DMS114 treated with DMSO at 0.1 percent for 48 hours (cell line): ENCODE data around the gene AACS.
"Not testable (repeated sequence)": the region's sequence is repeated elsewhere in the genome, so short reads cannot be mapped to it uniquely, and the experiment has no call there.

Source experiments
- DNase-seq: peaks from one replicate; lab custom pipeline; 2025; ENCODE audit not compliant: unreplicated experiment; lab: John Stamatoyannopoulos, UW

Gene AACS

GRCh38 chr12:125090437-125090836 is 25.2 kb downstream of the AACS start:
- no peak for DNase-seq

GRCh38 chr12:125091401-125091800 is 26.2 kb downstream of the AACS start:
- DNase-seq, result no peak

DNA sequence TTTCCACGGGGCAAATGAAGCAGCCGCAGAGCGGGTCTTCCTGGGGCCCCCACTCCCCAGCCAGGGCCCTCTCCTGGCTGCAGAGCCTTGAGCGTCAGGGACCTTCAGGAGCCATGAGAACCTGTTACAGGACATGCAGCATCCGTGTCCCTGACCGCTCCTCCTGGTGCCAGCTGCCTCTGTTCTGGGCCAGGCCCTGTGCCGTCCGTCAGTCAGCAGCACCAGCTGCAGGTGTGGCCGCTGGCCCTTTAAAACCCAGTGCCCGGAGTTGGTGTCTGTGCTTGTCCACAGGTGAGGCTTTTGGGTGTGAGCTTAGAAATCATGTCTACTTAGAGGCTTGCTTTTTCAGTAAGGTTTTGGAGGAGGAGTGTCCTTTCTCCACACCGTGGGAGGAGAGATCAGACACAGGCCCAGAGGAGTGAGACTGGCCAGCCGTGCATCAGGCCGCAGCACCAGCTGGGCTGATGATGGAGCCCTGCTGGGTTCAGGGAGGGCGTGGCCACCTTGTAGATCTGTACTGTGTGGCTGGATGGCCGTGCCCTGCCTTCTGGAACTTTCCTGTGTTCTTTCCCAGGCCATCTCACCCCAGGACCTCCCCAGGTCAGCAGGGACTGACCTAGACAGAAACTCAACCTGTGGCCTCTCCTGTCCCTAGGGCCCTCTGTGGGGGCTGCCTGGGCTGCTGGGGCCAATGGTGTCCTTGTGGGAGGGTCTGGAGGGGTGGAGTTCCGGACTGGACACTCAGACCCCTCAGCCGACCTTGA is 27.1 kb downstream of the AACS start:
- no peak for DNase-seq

DNA sequence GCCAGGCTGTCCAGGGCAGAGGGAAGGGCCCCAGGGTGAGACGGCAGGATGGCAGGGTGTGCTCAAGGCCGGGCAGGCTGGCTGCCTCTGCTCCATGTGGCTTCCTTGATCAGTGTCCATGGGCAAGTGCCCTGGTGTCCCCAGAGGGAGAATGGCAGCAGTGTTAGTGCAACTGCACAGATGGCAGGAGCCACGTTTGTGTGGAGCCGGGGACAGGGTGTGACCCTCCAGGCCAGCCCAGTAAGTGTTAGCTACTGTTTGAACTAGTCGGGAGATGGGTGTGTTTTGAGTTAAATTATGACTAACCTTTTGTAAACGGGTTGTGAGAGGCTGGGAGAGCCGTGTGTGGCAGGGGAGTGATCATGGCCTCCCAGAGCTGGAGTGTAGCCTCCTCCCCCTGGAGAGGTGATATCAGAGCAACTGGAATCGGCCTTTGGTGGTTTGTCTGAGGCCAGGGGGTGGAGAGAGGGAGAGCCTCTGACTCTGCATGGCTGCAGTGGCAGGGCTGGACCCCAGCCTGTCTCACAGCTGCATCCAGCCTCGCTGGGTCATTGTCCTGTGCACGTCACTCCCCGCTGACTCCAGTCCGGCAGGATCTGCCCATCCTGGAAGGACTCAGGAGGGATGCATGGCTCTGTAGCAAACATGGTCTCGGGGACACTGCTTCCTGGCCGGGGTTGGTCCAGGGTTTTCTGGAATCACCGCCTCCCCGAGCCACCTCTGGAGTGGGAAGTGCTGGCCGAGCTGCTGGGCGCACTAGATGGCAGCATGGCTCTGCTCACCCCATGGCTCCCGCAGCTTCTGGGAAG is 27.8 kb downstream of the AACS start:
- DNase-seq, result no peak

DNA sequence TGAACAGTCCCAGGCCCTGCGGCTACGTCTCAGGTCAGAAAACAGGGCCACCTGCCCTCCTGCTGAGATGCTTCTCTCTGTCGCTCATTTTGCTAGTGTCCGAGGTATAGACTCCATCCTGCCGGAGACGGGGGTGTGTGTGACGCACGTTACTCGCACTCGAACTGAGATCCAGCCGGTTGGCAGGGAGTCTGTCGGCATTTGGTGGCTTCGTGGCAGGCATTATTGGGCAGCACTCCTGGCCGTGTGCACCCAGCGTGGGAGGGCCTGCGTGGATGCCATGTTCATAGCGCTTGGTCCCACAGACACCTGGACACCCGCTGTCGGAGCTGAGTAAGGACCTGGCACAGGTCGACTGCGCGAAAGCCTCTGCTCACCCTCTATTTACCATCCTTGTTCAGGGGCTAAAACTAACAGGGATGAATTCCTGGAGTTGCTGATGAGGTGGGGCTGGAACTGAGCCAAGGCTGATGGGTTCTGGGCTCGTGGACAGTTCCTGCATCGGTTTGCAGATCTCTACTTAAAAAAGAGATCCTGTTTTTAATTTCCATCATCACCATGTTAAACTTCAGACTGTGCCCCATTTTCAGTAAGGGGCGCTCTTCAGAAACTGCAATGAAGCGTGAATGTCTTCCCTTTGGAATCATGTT is 28.6 kb downstream of the AACS start:
- no peak for DNase-seq

DNA sequence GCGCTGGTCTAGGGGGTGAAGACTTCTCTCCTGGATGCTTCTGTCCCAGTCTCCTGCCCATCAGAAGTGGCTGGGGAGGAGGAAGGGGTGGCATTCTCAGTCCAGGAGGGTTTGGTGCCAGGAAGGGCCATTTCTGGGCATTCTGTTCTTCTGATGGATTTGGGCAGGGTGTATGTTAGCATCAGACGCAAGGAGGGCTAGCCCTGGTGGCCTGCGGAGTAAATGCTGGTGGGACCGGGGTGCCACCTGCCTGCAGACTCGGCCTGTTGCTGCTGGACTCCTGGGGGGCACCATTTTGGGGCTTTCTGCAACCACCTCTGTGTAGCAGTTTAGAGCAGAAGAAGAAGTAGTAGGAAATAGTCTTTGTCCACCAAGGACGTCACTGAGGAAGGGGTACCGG is 31.7 kb downstream of the AACS start:
- DNase-seq, result no peak

DNA sequence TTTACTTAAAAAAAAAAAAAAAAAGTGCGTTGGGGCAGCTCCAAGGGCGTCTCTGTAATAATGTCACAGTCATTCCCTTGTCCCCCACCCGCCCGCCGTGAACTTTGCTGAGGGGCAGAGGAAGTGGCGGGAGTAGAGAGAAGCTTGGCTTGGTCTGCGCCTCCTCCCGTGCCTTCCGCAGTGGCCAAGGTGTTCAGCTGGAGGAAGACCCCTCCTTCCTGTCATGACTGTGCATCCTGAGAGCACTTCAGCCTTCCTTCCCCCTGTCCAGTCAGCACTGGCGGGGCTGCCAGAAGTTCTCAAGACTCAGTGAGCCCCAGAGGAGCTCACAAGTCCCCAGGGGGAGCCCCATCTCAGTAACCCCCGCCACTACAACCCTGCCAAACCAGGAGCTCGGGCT is 32.2 kb downstream of the AACS start:
- no peak for DNase-seq

DNA sequence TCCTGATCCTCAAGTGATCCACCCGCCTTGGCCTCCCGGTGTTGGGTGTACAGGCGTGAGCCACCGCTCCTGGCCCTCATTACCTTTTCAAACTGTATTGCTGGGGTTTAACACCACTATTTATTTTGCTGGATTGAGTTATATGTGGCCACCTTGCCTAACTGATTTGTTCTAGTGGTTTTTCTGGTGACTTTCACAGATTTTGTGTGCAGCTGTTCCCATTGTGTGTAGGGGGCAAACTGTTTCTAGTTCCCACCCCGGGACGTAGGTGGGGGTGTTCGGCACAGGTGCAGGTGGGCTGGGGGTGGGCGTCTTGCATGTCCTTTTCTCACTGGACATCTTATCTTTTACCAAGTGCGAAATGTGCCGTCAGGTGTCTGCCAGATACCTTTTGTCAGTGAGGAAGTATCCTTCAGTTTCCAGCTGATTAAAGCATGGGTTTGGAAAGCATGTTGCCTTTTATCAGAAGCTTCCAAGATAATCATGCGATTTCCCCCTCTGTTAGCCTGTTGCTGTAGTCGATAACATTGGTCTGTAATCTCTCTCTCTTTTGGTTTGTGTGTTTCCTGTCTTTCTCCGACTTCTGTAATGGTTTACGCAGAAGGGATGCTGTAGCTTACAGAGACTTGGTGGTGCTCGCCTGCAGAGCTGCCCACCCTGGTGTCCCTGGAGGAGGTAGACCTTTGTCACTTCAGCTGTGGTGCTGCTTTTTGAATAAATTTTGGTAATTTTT is 33.6 kb downstream of the AACS start:
- DNase-seq, result no peak

DNA sequence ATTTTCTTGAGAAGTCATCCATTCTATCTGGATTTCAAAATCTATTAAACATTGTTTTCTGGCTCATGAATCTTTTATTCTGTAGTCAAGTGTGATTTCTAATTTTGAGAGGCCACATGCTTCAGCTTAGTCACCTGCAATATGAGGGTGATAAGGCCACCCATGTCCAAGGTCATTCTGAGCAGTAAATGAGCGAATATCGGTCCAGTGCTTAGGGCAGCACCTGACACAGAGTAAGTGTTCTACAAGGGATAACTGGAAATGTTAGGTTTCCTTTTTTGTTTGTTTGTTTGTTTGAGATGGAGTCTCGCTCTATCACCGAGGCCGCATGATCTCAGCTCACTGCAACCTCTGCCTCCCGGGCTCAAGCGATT is 34.2 kb downstream of the AACS start:
- no peak for DNase-seq

DNA sequence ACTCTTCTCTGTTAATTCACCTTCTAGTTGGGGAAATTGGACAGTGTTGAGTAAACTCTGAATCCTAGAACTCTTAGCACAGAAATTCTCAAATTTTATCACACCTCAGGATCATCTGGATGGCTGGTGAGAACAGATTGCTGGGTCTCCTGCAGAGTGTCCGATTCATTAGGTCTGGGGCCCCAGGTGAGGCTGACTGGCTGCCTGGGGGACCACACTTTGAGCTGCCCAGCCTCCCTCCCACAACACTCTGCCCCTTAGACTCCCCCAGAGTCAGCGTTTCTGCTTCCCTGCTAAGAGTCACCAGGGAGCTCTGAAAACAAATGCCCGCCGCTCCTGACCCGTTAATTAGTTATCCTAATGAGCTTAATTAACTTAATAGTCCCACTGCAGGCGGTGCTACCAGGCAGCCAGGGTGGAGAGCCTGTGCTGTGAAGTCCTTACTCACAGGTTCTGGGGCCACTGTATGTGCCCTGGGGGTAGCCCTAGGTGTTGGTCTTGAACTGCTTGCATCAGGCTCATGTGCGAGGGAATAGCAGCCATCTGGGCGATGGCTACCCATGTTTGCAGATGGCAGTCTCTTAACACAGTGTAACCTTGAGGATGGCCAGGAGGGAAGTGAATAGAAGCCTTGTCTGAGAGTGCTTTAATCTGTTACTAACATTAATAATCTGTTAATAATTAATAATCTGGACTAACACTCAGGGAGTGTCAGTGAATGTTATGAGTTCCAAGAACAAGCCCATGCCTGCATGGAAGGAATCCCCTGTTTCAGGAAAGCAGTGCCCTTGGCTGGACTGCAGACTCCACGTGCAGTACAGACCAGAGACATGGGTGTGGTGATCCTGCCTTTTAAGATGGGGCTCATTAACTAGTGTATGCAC is 35.6 kb downstream of the AACS start:
- DNase-seq, result no peak

DNA sequence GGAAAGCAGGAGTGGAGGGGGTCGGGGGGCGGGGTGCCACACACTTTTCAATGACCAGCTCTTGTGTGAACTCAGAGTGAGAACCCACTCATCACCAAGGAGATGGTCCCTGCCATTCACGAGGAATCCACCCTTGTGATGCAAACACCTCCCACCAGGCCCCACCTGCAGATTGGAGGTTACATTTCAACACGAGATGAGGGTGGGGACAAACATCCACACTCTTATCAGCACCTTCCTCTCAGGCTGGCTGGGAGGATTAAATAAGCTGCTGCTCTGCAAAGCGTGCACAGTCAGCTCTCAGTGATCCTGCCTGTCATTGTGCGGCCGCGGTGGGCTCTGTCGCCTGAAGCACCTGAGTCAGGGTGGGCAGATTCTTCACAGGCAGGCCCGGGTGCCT is 39.7 kb downstream of the AACS start:
- DNase-seq, result no peak

DNA sequence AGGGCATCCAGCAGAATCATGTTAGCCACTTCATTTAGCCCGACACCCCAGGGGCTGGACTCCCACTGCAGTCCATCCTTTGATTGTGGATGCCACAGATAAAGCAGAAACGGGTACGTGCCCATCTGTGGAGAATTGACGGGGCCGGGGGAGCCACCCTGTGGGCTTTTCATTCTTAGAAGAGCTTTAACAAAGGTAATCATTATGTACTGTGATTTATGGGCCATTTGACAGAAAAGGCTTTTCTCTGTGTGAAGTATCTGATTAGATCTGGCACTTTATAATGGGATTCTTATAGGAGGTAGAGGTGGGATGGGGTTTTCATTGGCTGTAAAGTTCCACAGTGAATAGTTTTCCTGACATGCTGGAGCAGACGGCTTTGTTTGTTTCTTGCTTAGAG is 40.4 kb downstream of the AACS start:
- DNase-seq, result no peak

GRCh38 chr12:125110641-125111360 is 45.6 kb downstream of the AACS start:
- DNase-seq, result no peak

- no peak for DNase-seq
Observed at GRCh38 chr12:125111403-125111802, 46.2 kb downstream of the AACS start.

DNA sequence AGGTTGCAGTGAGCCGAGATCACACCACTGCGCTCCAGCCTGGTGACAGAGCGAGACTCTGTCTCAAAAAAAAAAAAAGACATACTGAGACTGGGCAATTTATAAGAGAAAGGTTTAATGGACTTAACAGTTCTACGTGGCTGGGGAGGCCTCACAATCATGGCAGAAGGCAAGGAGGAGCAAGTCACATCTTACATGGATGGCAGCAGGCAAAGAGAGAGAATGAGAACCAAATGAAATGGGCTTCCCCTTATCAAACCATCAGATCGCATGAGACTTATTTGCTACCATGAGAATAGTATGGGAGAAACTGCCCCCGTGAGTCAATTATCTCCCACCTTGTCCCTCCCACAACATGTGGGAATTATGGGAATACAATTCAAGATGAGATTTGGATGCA is 47.4 kb downstream of the AACS start:
- DNase-seq, result not testable (repeated sequence)

DNA sequence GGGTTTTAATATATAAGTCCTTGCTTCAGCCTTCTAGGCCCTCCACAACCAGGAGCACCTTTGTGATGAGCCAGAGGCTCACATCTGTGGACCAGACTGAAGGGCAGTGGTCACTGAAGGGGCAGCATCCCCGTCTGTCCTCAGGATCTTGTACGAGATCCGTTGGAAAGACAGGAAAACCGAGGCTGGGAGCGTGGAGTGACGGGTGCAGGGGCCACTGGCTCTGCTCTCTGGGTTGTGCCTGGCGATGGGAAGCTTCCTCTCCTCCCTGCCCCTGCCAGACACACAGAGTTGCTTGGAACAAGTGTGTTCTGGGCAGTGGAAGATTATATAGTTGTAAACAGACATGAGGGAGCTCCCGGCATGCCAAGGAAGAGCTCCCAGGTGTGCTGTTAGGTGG is 48.0 kb downstream of the AACS start:
- no peak for DNase-seq

GRCh38 chr12:125113789-125114188 is 48.6 kb downstream of the AACS start:
- no peak for DNase-seq

DNA sequence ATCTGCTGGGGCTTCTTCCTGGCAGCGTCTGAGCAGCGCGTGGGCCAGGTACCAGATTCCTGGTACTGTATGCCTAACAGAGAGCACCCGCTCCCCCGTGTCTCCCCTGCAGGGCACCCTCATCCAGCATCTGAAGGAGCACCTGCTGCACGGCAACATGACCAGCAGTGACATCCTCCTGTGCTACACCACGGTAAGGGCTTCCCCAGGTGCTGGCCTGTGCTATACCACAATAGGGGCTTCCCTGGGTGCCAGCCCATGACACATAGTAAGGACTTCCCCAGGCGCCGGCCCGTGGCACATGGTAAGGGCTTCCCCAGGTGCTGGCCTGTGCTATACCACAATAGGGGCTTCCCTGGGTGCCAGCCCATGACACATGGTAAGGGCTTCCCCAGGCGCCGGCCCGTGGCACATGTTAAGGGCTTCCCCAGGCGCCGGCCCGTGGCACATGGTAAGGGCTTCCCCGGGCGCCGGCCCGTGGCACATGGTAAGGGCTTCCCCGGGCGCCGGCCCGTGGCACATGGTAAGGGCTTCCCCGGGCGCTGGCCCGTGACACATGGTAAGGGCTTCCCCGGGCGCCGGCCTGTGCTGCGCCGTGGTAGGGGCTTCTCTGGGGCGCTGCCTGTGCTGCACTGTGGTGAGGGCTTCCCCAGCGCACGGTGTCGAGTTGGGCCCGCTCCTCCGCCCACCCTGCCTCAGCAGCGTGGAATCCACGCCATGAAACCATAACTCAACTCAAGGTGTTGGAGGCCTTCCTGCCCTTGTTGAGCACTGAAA is 49.3 kb downstream of the AACS start:
- DNase-seq, result no peak

GRCh38 chr12:125120566-125120965 is 55.3 kb downstream of the AACS start:
- no peak for DNase-seq
